ENCODE results near the gene KLHL5.
"Not testable (repeated sequence)": the region's sequence is repeated elsewhere in the genome, so short reads cannot be mapped to it uniquely, and the experiment has no call there.

Gene KLHL5

DNA sequence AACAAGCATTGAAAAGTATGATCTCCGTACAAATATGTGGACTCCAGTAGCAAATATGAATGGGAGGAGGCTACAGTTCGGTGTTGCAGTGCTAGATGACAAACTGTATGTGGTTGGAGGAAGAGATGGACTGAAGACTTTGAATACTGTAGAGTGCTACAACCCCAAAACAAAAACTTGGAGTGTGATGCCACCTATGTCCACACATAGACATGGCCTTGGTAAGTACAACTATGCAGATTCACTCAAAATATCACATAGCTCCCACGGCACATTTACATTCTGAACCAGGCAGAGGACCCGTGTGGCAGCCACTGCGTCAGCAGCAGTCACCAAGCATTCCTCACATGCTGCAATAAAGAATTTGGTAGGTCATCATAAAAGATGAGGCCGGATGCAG, 41.3 kb downstream of the KLHL5 start:
- no peak for DNase-seq (ENCODE audit: low read depth)

DNA sequence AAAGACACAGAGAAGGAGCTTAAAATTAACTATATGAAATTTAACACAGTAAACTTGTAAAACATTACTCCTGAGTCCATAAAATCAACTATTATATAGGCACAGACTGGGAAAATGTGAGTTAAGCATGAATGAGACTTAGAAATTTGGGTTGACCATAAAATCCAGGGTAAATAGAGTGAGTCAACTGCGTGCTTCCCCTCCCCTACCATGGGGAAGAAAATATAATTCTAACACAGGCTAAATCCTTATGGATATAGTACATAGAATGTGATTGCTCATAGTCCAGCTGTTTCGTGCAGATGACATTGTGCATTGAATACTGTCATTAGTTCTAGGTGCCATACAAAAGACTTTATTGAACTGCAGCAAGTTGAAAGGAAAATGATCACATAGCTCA, 42.2 kb downstream of the KLHL5 start:
- DNase-seq (ENCODE audit: low read depth): no peak

DNA sequence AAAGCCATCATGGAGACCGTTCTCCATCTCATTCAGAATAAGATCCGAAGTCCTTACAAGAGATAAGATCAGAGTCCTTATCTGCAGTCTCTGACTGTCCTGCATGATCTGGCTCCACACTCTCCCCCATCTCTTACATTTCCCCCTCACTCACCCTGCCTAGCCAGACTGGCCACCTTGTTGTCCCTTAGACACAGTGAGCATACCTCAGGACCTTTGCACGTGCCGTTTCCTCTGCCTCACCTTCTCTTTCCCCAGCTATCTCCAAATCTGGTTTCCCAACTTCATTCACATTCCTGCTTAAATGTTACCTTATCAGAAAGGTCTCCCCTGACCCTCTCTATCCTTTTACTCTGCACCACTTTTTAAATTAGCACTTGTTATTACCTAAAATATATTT, 44.0 kb downstream of the KLHL5 start:
- DNase-seq (ENCODE audit: low read depth): no peak

DNA sequence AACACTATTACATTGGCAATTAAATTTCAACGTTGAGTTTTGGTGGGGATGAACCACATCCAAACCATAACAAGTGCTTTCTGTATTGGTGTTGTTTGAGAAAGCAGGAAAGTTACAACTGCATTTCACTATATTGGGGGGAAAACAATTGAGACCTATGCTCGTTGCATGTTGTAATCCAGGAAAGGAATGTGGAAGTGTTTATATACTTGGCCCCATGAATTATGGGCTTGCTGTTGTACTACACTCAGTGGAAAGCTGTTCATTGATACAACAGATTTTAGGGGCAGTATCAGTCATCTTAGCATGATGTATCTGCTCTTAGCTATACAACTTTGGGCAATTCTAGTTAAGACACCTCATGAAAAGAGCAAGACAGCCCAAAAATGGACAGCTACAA, 52.4 kb downstream of the KLHL5 start:
- no peak for DNase-seq (ENCODE audit: low read depth)

DNA sequence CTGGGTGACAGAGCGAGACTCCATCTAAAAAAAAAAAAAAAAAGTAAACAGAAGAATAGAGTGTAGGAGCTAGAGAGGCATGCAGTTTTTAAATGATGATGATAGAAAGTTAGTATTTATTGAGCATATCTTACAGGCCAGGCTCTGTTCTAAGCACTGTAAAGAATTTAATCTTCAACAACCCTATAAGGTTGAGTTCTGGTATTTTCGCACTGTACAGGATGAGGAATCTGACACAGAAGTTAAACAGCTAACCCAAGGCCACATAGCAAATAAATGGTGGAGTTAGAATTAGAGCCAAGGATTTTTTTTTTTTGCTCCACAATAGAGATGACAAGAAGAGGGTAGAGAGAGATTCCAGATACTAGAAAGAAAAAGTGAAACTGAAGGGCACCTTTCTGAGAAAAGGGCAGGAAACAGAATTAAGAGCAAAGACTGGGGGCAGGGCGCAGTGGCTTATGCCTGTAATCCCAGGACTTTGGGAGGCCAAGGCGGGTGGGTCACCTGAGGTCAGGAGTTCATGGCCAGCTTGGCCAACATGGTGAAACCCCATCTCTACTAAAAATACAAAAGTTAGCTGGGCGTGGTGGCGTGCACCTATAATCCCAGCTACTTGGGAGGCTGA, 56.1 kb downstream of the KLHL5 start:
- DNase-seq (ENCODE audit: low read depth): no peak

DNA sequence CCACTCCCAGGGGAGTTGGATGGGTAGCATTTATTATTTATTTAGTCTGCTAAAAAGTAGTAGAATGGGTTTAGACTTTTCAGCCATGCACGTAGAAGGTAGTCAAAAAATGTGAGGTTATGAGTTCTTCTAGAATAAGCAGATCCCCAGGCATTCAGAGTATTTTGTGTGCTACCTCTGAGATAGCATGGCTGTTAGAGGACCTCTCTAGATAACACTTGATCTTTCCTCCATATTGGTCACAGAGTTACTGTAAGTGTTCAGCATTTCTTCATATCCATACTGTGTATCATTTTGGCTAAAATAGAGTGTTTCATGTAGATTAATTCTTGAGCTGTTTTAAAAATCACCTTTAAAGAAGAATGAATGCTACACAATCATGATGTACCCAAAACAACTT, 58.4 kb downstream of the KLHL5 start:
- DNase-seq (ENCODE audit: low read depth): no peak

DNA sequence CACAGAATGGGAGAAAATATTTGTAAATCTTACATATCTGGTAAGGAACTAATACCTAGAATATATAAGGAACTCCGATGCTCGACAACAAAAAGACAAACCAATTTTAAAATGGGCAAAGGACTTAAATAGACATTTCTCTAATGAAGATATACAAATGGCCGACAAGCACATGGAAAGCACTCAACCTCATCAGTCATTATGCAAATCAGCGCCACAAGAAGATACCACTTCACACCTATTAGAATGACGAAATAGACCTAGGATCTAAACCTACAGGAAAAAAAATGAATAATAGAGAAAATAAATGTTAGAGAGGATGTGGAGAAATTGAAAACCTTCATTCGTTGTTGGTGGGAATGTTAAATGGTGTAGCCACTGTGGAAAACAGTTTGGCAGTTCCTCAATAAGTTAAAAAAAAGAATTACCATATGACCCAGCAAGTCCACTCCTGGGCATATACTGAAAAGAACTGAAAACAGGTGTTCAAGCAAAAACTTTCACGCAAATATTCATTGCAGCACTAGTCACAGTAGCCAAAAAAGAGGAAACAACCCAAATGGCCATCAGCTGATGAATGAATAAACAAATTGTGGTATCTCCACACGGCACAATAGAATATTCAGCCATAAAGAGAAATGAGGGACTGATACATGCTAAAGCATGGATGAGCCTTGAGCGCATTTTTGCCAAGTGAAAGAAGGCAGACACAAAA, 63.0 kb downstream of the KLHL5 start:
- DNase-seq (ENCODE audit: low read depth): no peak

DNA sequence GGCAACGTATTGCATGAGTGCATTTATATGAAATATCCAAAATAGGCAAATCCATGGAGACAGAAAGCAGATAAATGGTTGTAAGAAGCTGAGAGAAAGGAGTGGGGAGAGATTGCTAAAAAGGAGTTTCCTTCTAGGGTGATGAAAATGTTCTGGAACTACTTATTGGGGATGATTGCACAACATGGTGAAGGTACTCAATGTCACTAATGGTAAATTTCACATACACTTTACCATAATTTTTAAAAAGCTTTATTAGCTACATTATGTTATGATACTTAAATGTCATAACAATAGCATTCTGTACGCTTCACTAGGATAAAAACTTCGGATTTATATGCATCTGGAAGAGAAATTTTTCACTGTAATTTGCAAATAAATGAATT, 63.6 kb downstream of the KLHL5 start:
- DNase-seq (ENCODE audit: low read depth): no peak

DNA sequence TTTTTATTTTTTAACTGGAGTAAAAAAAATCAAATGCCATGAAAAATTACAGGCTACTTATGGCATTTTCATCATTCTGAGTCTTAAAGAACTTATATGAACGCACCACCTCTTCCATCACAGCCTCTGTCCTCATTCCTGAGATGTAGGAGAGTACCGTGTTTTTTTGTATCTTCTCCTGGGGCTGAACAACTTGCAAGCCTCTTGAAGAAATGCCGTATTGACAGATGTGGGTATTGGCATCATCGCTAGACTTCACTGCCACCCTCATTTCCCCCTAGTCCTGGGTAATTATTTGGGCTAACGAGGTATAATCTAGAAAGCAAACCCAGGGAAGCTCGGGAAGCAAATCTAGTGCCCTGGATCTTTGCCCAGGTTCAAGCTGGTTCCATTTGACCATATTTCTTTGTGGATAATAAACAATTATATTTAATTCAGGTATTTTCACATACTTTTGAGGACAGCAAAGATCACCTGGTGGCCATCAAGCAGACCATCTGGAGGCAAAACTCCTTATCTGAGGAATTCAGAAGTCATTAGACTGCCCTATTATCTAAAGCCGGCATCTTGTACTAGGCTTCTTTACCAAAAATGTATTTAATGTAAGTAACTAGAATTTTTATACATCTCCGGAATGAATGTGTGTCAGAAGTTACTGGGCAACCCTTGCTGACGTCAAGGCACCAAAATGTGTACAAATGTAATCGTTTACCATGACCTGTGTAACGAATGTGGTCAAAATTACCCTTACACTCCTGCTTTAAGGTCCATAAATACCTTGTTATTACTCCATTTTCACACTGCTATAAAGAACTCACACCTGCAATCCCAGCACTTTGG, 64.4 kb downstream of the KLHL5 start:
- DNase-seq (ENCODE audit: low read depth): no peak

DNA sequence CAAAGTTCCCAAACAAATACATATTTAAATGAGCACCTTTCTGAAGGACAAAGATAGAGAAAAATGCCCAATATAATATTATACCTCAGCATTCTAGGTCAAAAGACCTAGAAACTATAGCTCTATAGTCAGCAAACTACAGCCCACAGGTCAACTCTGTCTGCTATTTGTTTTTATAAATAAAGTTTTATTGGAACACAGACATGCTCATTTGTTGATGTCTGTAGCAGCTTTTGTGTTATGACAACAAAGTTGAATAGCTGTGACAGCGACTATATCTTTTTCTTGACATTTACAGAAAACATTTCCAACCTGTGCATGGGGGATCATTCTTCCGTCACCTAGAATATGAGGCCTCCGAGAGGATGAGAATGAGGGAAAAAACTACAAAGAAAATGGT, 71.6 kb downstream of the KLHL5 start:
- DNase-seq (ENCODE audit: low read depth): no peak

DNA sequence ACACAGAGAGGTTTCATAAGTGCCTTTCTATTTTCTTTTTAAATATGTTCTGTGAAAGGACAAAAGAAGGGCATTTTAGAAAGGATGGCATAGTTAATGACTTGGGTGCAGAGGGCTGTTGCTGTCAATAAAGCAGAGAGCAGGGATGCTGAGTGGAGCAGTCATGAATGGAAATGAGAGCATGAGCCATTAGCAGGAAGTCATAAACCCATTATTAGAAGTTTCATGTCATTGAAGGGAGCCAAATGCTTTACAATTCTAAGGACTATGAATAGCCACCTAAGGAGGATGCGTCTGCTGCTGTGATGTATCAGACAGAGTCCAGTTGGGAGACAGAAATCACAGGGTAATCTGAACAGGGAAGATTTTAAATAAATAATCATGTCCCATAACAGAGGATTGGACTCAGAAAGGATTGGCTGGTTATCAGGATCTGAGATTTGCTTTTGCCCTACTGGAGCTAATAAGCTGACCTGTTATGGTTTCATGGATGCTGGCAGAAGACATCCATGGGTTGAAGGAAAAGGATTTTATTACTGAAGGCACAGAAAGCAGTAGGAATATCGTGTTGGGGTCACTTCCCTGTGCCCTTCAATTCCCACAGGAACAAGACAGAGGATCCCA, 72.8 kb downstream of the KLHL5 start:
- no peak for DNase-seq (ENCODE audit: low read depth)

DNA sequence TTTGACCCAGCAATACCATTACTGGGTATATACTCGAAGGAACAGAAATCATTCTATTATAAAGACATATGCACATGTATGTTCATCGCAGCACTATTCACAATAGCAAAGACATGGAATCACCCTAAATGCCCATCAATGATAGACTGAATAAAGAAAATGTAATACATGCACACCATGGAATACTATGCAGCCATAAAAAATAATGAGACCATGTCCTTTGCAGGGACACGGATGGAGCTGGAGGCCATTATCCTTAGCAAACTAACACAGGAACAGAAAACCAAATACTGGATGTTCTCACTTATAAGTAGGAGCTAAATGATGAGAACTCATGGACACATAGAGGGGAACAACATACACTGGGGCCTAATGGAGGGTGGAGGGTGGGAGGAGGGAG, 76.2 kb downstream of the KLHL5 start:
- not testable (repeated sequence) for DNase-seq (ENCODE audit: low read depth)

DNA sequence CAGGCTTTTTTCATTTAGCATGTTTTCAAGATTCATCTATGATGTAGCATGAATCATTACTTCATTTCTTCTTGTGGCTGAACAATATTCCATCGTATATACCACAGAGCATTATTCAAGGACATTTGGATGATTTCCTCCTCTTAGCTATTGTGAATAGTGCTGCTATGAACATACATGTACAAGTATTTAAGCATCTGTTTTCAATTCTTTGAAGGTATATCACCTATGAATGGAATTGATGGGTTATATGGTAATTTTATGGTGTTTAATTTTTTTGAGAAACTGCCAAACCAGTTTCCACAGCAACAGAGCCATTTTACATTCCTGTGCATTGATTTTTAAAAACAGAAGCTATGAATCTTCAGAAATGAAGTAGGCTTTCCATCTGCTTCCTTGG, 84.2 kb downstream of the KLHL5 start:
- DNase-seq (ENCODE audit: low read depth): no peak

DNA sequence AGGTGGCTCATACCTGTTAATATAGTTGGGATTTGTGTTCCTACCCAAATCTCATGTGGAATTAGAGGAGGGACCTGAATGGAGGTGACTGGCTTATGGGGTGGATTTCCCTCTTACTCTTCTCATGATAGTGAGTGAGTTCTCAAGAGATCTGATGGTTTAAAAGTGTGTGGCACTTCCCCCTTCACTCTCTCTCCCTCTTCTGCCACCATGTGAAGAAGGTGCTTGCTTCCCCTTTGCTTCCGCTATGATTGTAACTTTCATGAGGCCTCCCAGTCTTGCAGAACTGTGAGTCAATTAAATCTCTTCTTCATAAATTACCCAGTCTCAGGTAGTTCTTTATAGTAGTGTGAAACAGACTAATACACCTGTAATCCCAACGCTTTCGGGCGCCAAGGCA, 92.0 kb downstream of the KLHL5 start:
- no peak for DNase-seq (ENCODE audit: low read depth)

DNA sequence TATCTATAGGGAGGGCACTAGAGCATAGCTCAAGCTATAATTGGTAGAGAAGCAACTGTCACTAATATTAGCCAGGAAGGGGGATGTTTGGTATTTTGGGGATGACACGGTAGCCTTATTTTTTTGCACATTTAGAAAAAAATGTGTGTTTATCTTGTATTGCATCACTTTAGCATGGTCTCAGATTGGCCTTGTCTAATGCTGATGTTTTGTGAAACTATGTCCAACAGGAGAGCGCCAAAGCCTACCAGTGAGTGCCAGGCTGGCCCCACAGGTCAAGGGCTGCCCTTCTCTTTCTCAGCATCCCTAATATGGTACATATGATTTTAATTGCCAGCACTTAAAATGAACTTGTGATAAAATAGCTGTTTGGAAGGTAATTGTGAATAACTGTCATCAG, 95.5 kb downstream of the KLHL5 start:
- no peak for DNase-seq (ENCODE audit: low read depth)

DNA sequence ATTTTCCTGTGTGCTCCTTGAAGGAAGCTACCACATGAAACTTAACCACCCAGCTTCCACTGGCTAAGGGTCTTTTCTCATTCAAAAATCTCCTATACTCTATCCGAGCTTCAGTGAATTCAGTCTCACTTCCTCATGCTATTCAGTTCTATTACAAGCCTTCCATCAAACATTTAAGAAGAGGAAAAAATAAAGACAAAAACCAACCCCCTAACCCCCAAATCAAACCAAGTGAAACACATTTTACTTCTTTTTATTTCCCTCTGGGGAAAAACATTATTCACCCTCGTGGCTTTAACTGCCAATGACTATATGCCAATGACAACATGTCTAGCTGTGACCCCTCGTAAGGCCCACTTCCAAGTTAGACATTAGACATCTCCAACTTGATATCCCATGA, 104.1 kb downstream of the KLHL5 start:
- DNase-seq (ENCODE audit: low read depth): no peak

DNA sequence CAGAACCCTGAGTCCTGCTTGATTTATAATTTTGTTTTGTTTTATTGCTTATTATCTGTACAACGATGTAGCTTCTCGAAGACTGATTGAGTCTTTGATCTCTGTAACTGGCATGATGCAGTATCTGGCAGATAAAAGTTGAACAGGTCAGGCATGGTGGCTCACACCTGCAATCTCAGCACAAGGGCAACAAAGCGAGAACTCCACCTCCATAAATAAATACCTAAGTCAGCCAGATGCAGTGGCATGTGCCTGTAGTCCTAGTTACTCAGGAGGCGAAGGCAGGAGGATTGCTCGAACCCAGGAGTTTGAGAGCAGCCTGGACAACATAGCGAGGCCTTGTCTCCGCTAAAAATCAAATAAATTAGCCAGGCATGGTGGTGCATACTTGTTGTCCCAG, 104.6 kb downstream of the KLHL5 start:
- no peak for DNase-seq (ENCODE audit: low read depth)

DNA sequence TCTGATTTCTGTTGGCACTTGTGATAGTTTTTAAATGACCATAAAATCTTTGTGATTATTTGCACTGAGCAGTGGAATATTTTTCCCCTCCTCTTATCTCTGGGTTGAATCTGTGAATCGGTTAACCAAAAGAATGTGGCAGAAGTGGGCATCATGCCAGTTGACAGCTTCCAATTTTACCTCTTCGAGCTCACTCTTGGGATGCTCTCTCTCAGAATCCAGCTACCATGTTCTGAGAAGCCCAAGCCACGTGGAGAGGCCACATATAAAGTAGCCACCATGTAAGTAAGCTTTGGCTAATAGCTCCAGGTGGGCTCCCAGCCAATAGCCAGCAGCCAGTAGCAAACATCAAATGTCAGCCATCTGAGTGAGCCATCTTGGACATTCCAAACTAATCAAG, 107.4 kb downstream of the KLHL5 start:
- DNase-seq (ENCODE audit: low read depth): no peak

DNA sequence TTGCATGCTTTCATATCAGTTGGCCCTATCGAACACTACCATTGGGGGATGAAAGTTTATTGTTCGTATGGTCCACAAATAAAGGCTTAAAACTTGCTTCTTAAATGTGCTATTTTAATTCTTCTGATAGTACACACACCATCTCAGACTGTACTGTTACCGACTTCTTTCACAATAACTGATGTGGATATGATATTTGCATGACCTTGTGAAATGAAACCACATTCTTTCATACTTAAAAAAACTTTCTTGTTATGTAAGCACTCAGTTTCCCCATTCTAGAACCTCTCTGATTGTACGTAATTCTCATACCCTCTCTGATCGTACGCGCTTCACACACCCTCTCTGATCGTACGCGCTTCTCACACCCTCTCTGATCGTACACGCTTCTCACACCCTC, 108.3 kb downstream of the KLHL5 start:
- DNase-seq (ENCODE audit: low read depth): no peak

Data from HS-5 (cell line).